HG02610 (cell line): ENCODE measurements around the gene TBCEL.

Experiments
- ATAC-seq: cut with Tn5 transposase; IDR thresholded peaks from one replicate; pipeline ENCODE4 v1.9.1; 2021; ENCODE audit warnings: mild to moderate bottlenecking, moderate library complexity; ENCODE audit not compliant: unreplicated experiment

The TBCEL gene

DNA sequence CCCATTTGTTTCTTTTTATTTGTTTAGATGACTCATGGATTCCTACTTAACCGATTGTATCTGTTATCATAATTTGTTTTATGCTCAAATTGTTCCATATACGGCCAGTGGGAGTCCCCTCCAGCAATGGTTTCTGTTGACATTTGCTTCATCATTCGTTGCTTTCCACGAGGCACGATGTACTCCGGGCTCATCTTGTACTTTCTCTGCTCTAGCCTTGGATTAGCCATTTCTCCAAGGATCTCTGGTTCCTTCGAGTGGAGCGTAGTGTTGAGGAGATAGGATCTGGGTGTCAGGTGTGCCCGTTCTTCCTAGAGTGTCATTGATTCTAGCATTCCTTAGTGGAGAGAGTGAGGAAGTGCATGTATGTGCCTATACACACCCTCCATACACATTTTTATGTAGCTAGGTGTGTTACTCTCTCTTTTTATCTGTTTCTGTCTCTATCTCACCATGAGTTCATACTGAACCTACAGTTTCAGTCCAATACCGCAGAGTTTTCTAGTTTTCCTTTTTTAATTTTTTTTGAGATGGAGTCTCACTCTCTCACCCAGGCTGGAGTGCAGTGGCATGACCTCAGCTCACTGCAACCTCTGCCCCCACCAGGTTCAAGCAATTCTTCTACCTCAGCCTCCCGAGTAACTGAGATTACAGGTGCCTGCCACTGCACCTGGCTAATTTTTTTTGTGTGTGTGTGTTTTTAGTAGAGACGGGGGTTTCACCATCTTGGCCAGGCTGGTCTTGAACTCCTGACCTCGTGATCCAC lies 108.5 kb downstream of the TBCEL start:
- ATAC-seq: no peak

DNA sequence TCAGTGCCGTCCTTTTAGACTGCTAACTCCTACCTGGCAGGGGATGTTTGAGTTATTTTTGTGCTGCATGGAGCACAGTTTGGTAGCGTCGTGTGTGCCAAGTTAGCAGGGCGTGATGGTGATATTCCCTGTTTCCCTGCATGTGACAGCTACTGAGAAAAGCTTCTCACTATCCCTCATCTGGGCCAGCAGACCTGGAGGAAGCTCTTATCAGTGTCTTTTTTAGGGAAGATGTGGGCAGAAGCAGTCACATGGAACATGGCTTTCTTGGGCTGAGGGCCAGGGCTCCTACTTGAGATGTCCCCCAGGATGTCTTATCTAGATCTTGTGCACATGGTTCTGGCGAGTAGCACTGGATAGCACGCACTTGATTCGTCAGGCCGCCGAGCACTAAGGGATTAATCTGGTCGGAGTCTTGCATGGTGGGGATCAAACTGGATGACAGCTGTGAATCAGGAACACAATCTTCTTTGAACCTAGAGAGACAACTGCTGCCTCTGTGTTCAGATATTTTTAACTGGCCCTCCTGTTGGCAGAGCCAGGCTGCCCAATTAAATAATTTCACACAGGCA lies 110.9 kb downstream of the TBCEL start:
- ATAC-seq: no peak

DNA sequence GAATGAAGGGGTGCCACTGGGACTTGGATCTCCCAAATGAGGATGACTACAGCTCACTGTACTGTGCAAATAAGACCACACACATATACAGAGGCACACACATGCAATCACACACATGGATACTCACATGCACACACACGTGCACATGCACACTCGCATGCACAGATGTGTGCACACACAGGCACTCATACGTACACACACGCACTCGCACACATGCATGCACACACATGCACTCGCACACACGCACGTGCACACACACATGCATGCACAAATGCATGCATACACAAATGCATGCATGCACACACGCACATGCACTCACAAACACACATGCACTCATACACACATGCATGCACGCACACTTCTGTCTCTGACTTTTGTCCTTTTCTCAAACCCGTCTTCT lies 113.1 kb downstream of the TBCEL start:
- no peak for ATAC-seq

DNA sequence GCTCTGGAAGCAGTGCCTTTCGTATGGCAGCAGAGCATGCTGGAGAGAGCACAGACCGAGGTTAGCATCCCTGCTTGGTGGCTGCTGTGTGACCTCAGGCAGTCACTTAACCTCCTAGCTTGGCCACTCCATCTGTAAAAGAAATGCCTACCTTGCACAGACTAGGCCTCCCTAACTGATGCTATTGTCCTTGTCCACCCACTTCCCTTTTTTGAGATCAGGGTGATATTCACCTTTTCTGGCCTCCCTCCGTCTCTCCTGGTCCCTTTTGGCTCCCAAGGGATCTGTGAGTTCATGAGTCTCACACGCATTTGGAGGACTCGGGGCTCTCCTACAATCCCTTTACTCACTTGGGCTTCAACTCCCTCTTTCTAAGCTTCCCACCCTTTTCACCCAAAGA lies 114.4 kb downstream of the TBCEL start:
- ATAC-seq: no peak

DNA sequence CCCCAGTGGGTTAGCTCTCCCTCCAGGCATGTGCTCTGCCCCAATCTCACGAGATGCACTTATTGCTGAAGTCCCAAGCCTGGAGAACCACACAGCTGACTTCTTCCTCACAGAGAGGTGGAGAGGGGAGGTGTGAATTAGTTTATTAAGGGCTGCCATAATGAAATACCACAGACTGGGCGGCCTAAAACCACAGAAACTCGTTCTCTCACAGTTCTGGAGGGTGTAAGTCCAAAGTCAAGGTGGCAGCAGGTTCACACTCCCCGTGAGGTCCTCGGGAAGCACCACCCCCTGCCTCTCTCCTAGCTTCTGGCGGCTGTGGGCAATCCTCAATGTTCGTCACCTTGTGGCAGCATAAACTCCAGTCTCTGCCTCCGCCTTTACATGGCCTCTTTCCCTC lies 116.5 kb downstream of the TBCEL start:
- ATAC-seq: no peak
